Amygdala (tissue), 56 donors: Measurements from ENCODE around the gene GOLGA3.
"Not testable (repeated sequence)": the region's sequence is repeated elsewhere in the genome, so short reads cannot be mapped to it uniquely, and the experiment has no call there.

ENCODE experiments used
- DNase-seq, 56 donors: peaks; one replicate each; lab custom pipeline; 2025; lab: John Stamatoyannopoulos, UW

The GOLGA3 gene

GRCh38 chr12:132779781-132780353 lies 48.8 kb downstream of the GOLGA3 start:
- no peak for DNase-seq

- DNase-seq, result no peak
Measured at GRCh38 chr12:132777614-132778013, 51.1 kb downstream of the GOLGA3 start.

- peak in 14 of 56 donors; percentile 5 to 54 (median 28) for DNase-seq
Measured at GRCh38 chr12:132776816-132777568, 51.7 kb downstream of the GOLGA3 start.

DNA sequence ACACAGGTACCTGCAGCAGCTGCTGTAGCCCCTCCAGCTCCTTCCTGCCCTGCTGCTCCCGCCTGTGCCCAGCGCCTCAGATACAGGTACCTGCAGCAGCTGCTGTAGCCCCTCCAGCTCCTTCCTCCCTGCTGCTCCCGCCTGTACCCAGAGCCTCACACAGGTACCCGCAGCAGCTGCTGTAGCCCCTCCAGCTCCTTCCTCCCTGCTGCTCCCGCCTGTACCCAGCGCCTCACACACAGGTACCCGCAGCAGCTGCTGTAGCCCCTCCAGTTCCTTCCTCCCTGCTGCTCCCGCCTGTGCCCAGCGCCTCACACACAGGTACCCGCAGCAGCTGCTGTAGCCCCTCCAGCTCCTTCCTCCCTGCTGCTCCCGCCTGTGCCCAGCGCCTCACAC lies 52.4 kb downstream of the GOLGA3 start:
- not testable (repeated sequence) for DNase-seq

GRCh38 chr12:132775502-132776229 lies 53.0 kb downstream of the GOLGA3 start:
- no peak for DNase-seq

DNA sequence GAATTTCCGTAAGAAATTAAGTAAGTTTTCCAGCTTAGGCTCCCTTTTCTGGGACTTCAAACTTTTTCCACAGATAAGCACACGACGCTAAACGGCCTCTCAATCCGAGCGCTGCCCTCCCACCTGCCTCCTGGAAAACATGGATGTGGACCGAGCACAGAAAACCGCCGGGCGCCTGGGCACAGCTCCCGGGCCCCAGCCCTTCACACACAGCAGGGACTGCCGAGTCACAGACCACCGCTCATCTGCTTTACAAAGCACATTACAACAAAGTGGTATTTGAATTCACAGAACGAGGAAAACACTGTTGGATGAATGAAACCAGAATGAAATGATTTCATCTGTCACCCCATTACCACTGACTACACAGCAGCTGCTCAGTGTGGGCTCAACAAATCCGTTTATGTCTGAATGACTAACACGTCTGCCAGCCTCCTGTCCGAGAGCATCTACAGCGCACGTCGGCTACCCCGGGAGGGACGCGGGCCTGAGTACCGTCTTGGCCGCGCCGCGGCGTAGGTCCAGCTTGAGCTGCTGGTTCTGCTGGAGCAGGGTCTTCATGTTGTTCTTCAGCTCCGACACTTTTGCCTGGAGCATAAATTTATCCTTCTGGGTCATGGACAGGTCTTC lies 53.9 kb downstream of the GOLGA3 start:
- DNase-seq, result peak in 3 of 56 donors; percentile 6 to 33 (median 22)

DNA sequence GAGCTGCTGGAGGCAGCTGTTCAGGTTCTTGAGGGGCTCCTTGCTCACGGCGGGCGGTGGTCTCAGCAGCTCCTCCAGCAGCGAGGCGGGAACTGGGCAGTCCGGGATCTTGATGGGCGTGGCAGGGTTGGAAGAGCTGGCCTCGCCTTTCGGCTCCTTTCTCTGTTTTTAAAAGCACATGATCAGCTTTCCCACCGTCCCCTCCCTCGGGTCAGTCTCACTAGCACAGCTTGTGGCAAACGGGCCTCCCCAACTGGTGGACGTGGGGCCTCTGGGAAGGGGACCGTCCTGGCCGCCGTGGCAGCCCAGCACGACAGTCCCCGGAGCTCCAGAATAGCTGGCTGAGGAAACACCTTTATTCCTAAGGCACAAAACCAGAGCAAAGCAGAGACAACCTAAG lies 54.5 kb downstream of the GOLGA3 start:
- DNase-seq, result no peak

- no peak for DNase-seq
Measured at GRCh38 chr12:132773077-132773955, 55.4 kb downstream of the GOLGA3 start.

GRCh38 chr12:132772606-132773005 lies 56.1 kb downstream of the GOLGA3 start:
- peak in 2 of 56 donors; percentile 15 to 33 for DNase-seq

- DNase-seq, result no peak
Measured at GRCh38 chr12:132771126-132771838, 57.4 kb downstream of the GOLGA3 start.

GRCh38 chr12:132766380-132767085 lies 62.1 kb downstream of the GOLGA3 start:
- DNase-seq, result peak in 7 of 56 donors; percentile 9 to 66 (median 21)

DNA sequence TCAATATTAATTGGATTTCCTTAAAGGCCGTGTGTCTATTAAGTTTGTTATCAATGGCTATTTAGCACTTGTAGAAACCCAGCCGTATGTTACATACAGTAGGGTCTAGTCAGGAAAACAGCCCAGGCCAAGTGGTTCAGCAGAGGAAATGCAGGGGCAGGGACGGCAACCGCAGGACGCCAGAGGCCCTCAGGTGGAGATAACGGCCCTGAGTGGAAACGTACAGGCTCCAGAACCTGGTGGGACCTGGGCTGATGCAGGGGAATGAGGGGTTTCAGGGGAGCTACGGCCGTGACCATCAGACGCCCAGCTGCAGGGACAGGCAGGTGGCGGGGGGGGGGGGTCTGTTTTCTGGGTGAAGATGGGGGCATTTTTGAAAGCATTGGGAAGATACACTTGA lies 63.3 kb downstream of the GOLGA3 start:
- DNase-seq, result no peak

GRCh38 chr12:132764231-132764630 lies 64.4 kb downstream of the GOLGA3 start:
- no peak for DNase-seq

DNA sequence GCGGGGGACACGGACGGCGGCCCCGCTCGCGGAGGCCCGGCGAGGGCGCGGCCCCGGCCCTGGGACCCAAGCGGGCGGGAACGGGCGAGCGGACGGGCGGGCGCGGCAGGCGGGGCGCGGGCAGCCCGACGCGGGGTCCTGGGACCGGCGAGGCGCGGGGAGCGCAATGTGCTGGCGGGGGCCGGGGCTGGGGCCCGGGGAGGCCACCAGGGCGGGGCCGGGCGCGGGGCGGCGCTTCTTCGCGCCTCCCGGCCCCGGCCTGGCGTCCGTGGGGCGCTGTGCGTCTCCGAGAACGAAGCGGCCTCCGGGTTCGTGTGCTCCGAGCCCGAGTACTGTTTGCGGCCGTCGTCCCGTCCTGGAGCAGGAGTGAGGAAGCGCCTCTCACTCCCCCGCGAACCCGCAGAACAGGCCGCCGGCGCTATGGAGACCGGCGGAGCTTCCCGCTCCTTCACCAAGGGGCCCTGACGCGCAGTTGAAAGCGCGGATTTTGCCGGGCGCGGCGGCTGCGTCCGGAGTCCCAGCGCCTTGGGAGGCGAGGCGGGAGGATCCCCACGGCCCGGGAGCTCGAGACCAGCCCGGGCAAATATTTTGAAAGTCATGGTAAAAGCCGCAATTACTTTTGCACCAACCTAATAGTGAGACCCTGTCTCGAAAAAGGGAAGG lies 66.6 kb downstream of the GOLGA3 start:
- peak in 52 of 56 donors; percentile 14 to 84 (median 62) for DNase-seq

DNA sequence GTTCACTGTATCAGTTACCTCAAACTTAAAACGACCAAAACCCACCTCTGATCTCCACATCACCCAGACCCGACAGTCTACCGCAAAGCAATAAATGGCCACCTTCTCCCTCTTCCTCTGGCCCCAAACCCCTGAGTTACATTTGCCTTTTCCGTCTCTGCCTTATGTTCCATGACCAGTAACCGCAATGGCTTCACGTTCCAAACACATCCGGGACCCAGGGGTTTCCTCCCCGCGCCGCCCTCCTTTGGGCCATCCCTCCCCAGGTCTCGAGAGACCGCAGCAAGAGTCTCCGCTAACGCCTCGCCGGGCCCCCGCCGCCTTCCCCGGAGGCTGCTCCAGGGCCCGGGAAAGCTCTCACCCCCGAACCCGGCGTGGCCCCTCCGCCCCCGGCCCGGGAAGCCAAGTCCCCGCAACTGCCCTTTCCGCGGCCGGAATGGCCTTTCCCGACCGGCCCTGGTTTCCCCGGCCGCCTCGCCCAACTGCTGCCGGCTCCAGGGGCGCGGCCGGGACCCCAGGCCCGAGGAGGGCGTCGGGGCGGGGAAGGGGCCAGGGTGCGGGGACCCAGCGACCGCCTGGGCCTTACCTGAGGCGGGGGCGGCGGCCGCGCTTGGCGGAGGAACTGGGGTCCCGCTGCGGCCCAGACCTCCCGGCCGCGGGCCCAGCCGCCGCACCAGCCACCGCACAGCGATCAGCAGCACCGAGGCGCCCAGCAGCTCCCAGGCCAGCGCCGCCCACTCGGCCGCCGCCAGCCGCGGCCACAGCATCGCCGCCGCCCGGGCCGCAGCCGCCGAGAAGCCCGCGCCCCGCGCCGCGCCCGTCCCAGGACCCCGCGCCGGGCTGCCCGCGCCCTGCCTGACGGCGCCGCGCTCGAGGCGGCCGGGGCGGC lies 67.4 kb downstream of the GOLGA3 start, which contains the start of gene ANKLE2:
Gene ANKLE2 (minus strand): TSS at position 801 of the 889 bp plus-strand sequence. CDS start 34 bp downstream, at position 767.
- peak in 5 of 56 donors; percentile 55 to 74 (median 67) for DNase-seq

DNA sequence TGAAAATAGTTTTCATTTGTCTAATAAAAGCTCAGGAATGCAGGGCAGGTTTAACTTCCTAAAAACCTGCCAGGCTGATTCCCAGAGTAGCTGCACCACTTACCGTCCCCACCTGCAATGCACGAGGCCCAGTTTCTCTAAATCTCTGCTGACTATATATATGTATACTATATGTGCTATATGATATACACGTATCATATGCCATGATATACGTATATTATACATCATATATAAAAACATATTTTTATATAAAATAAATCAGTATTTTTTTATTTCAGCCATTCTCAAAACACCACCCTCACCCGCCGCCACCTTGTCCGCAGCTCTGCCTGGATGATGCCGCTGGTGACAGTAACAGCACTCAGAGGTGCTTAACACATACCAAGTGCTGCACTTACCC lies 69.3 kb downstream of the GOLGA3 start:
- no peak for DNase-seq

DNA sequence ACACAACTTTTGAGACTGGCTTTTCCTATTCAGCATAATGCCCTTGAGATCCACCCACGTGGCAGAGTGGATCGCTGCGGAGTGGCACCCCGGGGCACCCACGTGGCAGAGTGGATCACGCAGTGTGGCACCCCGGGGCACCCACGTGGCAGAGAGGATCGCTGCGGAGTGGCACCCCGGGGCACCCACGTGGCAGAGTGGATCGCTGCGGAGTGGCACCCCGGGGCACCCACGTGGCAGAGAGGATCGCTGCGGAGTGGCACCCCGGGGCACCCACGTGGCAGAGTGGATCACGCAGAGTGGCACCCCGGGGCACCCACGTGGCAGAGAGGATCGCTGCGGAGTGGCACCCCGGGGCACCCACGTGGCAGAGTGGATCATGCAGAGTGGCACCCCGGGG lies 69.8 kb downstream of the GOLGA3 start:
- DNase-seq, result not testable (repeated sequence)
